ENCODE data around the gene PMS2. TPM values are rescaled to one million over a fixed set of nuclear protein-coding genes. Genes with fewer than 3 reads are reported as not detected.

The PMS2 gene
- polyA plus RNA-seq, 1 experiment, result 12.9 TPM

- Histone ChIP-seq H3K27me3 (ENCODE audit: control insufficient read depth, insufficient read depth, low read length) (no peaks in the 10 kb centered on the region), H3K9me3 (ENCODE audit: control insufficient read depth, insufficient read depth, low read length) (no peaks in the 10 kb centered on the region; the same call in 1 of the 2 replicates), H3K4me3 (ENCODE audit: low read depth, low read length) (no peak overlapping the region), H3K27ac (ENCODE audit: low read depth, low read length) (no peak overlapping the region)
- no peak for DNase-seq (ENCODE audit: low read depth, low spot score)
- peak; percentile 28; the same call in 1 of the 2 replicates for TF ChIP-seq CTCF (IDR thresholded peaks at IDR 0.05; ENCODE audit: low read depth, low read length)
- CTCF ChIA-PET, result interaction anchor here (1.3 kb wide), 1 partner anchor 29 kb away, joined by 13 read pairs; no protein-coding TSS in a partner anchor
- POLR2A ChIA-PET, result interaction anchor here (1.4 kb wide), 1 partner anchor 17 kb away, joined by 3 read pairs; no protein-coding TSS in a partner anchor
Measured at GRCh38 chr7:6026011-6026819, 17.4 kb upstream of the PMS2 start.

DNA sequence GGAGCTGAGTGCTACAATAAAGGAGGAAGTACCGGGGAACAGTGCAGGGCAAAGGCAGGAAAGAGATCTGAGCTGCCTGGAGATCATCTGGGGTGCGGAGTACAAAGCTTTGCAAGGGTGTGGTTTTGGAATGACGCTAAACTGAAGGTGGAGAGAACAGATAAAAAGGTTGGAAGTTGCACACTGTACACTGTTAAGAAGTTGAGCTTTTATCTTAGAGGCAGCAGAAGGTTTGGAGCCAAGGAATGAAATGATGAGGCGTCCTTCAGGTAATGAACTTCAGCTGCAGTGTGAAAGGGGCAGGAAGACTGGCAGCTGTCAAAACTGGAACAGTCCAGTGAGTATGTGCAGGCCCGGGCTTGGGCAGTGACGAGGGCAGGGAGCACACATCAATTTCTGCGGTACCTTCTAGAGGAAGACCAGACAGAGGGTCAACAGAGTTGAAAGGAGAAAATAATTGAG is 15.2 kb upstream of the PMS2 start:
- DNase-seq (ENCODE audit: low read depth, low spot score), result no peak
- POLR2A ChIA-PET, result interaction anchor here (1.4 kb wide), 1 partner anchor 15 kb away, joined by 4 read pairs; the partner anchor contains the start of genes AIMP2 and PMS2
- H3K27me3 ChIP-seq (ENCODE audit: control insufficient read depth, insufficient read depth, low read length), result no peaks in the 10 kb centered on the region
- CTCF ChIA-PET, result no interaction called here
- H3K27ac ChIP-seq (ENCODE audit: low read depth, low read length), result no peak overlapping the region
- no peak for TF ChIP-seq CTCF (IDR thresholded peaks at IDR 0.05; ENCODE audit: low read depth, low read length)
- no peak overlapping the region for H3K4me3 ChIP-seq (ENCODE audit: low read depth, low read length)
- no peaks in the 10 kb centered on the region; the same call in 1 of the 2 replicates for H3K9me3 ChIP-seq (ENCODE audit: control insufficient read depth, insufficient read depth, low read length)

GRCh38 chr7:6022707-6023106 is 13.9 kb upstream of the PMS2 start:
- no peak for DNase-seq (ENCODE audit: low read depth, low spot score)
- ChIA-PET CTCF (no interaction called here), POLR2A (no interaction called here)
- Histone ChIP-seq H3K27ac (ENCODE audit: low read depth, low read length) (no peak overlapping the region), H3K27me3 (ENCODE audit: control insufficient read depth, insufficient read depth, low read length) (no peaks in the 10 kb centered on the region), H3K4me3 (ENCODE audit: low read depth, low read length) (no peak overlapping the region), H3K9me3 (ENCODE audit: control insufficient read depth, insufficient read depth, low read length) (no peaks in the 10 kb centered on the region; the same call in 1 of the 2 replicates)
- no peak for TF ChIP-seq CTCF (IDR thresholded peaks at IDR 0.05; ENCODE audit: low read depth, low read length)

- no peak overlapping the region for H3K4me3 ChIP-seq (ENCODE audit: low read depth, low read length)
- ChIA-PET POLR2A (interaction anchor here (0.7 kb wide), 2 partner anchors 8 to 9 kb away, joined by 3 read pairs; no protein-coding TSS in a partner anchor), CTCF (no interaction called here)
- H3K9me3 ChIP-seq (ENCODE audit: control insufficient read depth, insufficient read depth, low read length), result no peaks in the 10 kb centered on the region
- no peaks in the 10 kb centered on the region for H3K27me3 ChIP-seq (ENCODE audit: control insufficient read depth, insufficient read depth, low read length)
- H3K27ac ChIP-seq (ENCODE audit: low read depth, low read length), result no peak overlapping the region
- TF ChIP-seq CTCF (IDR thresholded peaks at IDR 0.05; ENCODE audit: low read depth, low read length), result no peak
- no peak for DNase-seq (ENCODE audit: low read depth, low spot score)
Measured at GRCh38 chr7:6020371-6021286, 11.8 kb upstream of the PMS2 start.
